NCI-H2029 (cell line): Measurements from ENCODE around the gene COL18A1.

Experiments
- DNase-seq: peaks from one replicate; lab custom pipeline; 2025; lab: John Stamatoyannopoulos, UW

Gene COL18A1

DNA sequence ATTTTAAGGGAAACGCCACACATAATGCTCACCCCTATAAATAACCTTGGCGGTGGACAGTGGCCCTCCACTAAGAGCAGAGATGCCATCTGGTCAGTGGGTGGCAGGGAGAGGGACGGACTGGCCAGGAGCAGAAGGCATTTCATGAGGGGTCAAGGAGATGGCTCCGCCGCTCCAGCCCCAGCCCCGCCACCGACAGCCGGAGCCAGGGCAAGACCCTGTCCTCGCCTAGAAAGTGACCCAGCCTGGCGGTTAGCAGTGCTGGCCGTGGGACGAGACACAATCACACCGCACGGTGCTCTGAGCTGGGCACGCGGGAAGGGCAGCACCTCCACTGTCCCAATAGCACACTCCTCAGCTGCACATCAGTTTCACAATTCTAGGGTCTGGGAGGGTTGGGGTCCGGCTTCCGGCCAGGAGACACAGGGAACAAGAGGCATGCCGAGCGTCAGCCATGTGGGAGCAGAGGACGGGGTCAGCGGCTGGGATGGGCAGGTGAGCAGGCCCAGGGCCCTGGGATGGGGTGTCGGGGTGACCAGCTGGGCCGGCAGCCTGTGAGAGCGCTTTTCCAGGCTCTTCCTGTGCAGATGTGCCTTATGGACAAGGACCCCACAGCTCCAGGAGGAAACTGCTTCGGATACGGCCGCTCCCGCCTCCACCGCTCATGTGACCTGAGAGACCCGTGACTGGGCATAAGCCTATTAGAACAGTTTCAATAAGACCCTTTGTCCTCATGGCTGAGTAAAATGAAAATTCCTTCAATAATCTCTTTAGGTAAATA, 131.5 kb downstream of the COL18A1 start:
- no peak for DNase-seq

GRCh38 chr21:45537111-45537745, 132.3 kb downstream of the COL18A1 start:
- DNase-seq: no peak

GRCh38 chr21:45537746-45538291, 132.9 kb downstream of the COL18A1 start:
- no peak for DNase-seq

DNA sequence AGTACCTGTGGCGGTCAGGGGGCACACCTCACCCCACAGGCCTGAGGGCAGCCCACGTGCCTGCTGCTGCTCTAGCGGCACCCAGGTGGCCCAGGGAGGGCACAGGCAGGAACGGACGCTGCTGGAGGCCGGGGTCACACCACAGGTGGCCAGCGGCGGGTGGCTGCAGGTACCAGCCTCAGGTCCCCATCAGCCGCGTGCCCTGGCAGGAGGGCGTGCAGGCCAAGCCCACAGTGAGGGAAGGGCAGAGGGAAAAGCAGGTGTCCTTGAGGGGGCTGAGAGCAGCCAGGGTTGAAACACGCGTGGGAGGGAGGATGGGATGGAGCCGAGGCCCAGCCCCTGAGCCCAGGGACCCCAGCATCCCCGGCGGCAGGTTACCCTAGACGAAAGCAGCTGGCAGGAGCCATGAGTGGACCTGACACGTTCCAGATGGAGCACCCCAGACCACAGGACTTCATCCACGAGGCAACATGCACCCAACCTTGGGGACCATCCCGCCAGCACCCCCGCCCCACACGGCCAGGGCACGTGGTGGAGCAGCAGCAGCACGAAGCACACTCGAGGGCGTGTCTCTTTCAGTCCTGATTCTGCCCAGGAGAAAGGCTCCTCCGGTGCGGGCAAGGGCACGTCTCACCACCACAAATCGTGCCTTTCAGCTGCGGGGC, 133.5 kb downstream of the COL18A1 start:
- DNase-seq: no peak

- no peak for DNase-seq
Measured at GRCh38 chr21:45539046-45539795, 134.3 kb downstream of the COL18A1 start.

- no peak for DNase-seq
Measured at GRCh38 chr21:45539796-45540600, 135.0 kb downstream of the COL18A1 start.

DNA sequence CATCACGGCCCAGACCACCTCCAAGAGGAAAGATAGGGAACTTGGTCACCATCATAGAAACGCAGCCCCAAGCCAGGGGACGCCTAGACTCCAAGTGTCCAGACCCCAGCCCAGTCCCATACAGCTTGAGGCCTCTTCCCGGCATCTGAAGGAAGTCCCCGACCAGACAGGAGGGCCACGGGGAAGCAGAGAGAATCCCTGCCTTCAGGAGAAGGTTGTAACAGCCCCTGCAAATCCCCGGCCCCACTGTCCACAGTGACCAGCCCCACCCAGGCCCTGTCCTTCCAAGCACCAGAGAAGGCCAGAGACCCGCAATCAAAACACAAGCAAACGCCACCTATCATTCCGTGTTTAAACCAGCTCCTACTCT, 135.6 kb downstream of the COL18A1 start:
- no peak for DNase-seq

DNA sequence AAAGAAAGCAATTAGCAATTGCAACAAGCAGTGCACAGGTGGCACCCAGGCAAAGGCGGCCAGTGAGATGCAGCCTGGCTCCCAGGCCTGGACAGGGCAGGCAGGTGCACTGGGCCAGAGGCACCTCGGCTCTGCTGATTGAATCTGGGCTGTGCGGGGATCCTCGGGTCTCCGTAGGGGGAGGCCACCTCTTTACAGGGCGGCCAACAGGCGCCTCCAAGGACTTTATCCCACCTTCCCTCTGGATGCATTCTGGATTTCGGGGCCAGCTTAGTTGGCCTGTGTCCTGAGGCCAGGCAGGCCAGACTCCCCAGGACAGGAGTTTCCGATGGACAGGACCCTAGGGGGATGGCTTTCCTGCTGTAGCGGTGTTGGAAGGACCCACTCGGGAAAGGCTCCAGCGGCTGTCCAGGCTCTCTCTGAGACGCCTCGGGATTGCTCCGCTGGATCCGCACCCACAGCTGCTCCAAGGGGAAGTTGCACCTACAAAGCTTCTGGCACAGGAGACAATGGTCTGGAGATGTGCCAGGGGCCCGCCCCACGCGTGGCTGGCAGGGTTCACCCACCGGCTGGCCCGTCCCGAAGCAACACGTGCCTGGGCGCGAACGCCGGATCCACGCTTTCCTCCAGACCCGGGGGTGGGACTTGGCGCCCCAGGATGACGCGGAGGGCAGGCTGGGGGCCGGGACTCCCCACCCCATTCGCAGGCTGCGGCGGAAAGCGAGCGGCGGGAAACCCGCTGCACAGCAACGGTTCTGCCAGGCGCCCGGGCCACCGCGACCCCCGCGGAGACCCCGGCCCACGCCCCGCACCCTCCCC, 136.5 kb downstream of the COL18A1 start:
- DNase-seq: no peak

DNA sequence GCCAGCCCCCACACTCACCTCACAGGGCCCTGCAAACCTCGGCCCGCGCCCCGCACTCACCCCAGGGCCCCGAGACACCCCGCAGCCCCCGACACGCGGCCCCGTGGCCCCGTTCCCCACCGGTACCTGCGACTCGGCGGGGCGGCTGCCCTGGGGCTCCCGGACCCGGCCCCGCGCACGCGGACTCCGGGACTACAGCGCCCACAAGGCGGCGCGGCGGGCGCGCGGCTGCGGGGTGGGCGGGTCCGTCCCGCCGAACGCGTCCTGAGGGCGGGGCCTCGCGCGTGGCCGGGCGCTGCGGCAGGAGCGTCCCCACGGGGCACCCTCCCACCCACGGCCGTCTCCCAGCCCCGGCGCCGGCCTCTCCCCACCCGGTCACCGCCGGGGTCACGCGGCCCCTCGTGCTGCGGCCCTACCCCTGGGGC, 137.3 kb downstream of the COL18A1 start, which contains the start of gene SLC19A1:
SLC19A1 (minus strand) TSS at position 199 of the 425 bp plus-strand sequence. CDS start 4,481 bp downstream, outside the sequence.
- DNase-seq: no peak

DNA sequence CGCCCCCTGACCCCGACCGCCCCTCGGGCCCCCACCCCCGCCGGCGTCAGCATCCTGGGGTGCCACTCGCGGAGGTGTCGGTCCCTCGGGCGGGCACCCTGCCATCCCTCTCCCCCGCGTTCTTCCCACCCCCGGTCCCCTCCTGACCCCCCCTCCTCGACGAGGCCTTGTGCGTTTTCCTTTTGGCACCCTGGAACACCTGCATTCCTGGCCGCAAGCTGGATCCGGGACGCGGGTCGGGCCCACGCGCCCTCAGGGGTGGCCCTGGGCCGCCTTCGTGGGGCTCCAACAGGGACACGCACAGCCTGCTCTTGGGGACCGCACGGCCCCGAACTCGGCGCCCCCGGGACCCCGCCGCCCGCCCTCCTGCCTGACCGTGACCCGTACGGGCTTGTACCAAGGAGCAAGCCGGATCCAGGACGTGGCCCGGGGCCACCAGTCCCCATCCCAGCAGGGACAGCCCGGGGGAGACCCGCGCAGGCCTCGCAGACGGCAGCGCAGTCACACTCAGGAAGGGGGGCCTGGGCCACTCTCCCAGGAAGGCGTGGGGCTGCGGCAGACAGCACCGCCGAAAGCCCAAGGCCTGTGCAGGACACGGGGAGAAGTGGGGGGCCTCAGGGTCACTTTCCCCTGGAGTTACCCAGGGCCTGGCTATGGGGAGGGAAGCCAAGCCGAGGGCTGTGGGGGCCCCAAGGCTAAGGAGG, 137.9 kb downstream of the COL18A1 start:
- no peak for DNase-seq

DNA sequence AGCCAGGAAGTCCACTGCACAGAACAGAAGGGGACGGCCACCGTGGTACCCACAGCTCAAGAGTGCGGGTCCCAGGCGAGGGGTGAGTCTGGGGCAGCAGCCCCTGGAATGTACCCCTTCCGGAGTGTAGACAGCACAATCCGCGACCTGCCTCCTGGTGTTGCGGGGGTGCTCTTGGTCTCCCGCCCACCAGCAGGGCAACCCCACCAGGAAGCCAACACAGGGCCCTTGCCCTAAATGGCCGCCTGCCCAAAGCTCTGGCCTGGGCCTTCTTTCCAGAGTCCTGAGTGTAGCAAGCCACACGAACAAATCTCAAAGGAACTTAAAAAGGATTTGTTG, 138.4 kb downstream of the COL18A1 start:
- DNase-seq: no peak

DNA sequence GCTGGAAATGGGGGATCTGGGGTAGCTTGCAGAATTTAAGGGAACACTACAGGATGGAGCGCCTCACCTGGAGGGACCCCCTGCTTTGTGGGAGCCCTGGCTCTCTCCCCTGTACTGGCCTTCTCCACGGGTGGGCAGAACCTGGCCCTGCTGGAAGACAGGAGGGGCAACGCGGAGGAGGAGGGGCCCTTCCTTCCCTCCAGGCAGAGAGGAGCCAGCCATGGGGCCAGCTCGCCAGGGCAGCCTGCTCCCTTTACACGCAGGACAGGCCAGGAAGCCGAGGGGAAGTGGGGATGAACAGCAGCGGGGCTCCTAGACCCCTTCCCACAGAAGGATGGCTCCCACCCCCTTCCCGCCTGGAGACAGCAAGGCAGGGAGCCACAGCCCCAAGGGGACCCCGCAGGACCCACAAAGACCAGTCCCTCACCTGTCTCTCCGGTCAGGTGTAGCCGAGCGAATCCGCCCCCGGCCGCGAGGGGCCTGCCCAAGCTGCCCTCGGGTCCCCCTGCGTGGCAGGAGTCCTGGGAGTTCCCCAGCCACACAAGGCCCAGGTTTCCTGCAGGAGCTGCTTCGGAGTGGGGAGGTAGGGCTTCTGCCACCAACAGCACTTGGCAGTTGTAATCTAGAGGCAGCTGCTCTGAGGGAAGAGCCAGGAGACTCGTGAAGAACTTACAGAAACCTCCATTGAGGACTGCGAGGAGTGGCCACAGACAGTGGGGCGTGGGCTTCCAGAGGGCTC, 138.9 kb downstream of the COL18A1 start:
- no peak for DNase-seq

DNA sequence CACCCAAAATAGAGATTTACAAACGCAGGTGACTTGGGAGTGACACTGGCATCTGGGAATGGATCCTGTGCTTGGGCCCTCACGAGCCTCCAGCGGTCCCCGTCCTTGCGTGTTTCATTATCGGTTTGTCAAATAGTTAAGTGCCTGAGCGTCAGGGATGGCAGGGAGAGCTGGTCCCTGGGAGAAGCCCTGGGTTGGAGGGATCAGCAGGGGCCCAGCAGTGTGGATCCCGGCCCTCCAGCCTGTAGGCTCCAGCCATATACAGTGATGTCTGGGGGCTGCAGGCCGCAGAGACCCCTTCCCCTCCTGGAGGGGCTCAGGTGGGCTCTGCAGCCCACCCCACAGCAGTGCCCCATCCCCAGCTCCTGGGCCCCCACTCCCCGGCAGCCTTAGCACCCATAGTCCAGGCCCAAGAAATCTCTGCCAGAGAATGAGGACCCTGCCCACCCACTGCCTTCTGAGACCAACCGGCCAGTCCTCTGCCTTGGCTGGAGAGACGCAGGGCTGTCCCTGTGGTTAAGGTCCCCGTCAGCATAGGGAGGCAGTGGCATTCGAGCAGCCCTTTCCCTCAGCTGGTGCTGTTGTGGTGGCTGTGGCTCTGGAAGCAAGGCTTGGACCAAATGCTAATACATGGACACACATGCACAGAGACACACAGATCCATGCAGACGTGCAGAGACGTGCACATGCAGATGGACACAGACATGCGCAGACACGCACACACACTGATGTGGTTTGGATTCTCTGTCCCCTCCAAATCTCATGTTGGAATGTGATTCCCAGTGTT, 139.7 kb downstream of the COL18A1 start:
- no peak for DNase-seq

GRCh38 chr21:45545236-45545570, 140.2 kb downstream of the COL18A1 start:
- no peak for DNase-seq

GRCh38 chr21:45545691-45546531, 140.9 kb downstream of the COL18A1 start:
- no peak for DNase-seq

DNA sequence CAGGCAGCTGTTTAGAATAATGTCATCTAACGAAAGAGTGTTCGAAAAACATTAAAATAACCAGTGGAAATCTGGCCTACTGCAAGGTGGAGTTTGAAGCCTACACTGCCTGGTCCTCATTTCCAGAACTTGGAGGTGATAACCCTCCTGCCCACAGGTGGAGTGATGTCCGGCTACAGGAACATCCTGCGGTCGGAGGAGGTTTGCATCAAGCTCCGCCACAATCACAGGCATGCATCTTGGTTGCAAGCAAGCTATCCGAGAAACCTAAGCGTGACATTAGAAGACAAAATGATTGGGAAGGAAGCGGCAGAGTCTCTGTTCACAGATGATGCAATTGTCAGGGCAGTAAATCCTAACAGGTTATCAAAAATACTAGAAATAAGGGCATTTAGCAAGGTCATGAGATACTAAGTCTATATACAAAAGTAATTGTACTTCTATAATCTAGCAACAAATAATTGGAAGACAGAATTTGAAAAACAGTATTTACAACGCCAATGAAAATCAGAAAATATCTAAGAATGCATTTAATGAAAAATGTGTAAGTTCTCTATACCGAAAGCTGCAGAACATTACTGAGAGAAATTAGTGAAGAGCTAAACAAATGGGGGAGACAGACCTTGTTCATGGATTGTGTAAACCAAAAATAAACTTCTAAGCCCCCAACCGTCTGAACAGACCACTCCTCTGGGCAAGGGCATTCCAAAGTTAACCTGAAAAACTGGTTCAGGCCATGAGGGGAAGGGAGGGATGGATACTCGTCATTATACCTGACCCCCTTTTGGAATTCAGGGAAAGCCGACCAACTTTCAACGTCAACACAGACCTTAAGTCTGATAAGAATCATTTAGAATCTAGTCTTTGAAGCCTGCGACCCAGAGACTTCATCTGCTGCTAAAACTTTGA, 141.9 kb downstream of the COL18A1 start:
- no peak for DNase-seq
